ENCODE data around the gene ARHGAP4. TPM values are rescaled to one million over a fixed set of nuclear protein-coding genes. Genes with fewer than 3 reads are reported as not detected.

The ARHGAP4 gene
- total RNA-seq, 2 donors from 2014 or later: 7.6 to 8.9 TPM

- TF ChIP-seq CTCF (IDR thresholded peaks at IDR 0.05): no peak
- peaks cover 0 to 18% of the 10 kb centered on the region in 2 donors for H3K4me1 ChIP-seq
- no peaks in the 10 kb centered on the region for H3K9me3 ChIP-seq
- peak overlapping the region; percentile 26 to 58 for H3K27ac ChIP-seq
- peak overlapping the region; percentile 65 for H3K4me3 ChIP-seq
- DNase-seq (ENCODE audit: low spot score): no peak
- no peaks in the 10 kb centered on the region for H3K27me3 ChIP-seq
- peaks cover 26% of the 10 kb centered on the region for H3K36me3 ChIP-seq
Observed at GRCh38 chrX:153934148-153934761, 8.2 kb upstream of the ARHGAP4 start.

- H3K4me1 ChIP-seq: peaks cover 0 to 23% of the 10 kb centered on the region in 2 donors
- peaks cover 26% of the 10 kb centered on the region for H3K36me3 ChIP-seq
- H3K27ac ChIP-seq: no peak overlapping the region
- no peak for TF ChIP-seq CTCF (IDR thresholded peaks at IDR 0.05)
- no peaks in the 10 kb centered on the region for H3K9me3 ChIP-seq
- peak overlapping the region; percentile 65 for H3K4me3 ChIP-seq
- no peak for DNase-seq (ENCODE audit: low spot score)
- H3K27me3 ChIP-seq: no peaks in the 10 kb centered on the region
Observed at GRCh38 chrX:153933748-153934147, 7.7 kb upstream of the ARHGAP4 start.

DNA sequence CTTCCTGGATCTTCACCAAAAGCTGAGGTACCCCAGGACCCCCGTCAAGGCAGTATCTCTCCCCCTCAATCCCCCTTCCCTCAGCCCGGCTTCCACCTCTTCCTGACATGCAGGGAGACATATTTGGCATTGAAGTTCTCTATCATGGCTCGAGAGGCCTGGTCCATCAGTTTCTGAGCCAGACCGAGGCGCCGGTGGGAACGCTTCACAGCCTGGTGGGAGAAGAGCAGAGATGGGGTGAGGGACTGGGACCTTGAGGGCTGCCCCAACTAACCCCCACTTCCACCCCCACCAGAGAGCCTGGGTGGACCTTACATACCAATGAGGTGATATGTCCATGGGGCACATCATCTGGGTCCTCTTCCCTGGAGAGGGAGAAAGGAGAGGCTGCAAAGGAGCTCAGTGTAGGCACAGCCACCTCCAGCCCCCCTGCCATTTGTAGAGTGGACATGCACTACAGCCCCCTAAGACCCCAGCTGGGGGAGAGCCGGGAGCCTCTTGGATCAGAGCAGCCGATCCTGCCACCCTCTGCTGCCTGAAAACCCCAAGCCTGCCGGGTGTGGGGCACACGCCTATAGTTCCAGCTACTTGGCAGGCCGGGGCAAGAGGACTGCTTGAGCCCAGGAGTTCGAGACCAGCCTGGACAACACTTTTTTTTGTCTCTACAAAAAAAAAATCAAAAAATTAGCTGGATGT lies 6.3 kb upstream of the ARHGAP4 start:
- peaks cover 26% of the 10 kb centered on the region for H3K36me3 ChIP-seq
- H3K9me3 ChIP-seq: no peaks in the 10 kb centered on the region
- H3K4me1 ChIP-seq: peaks cover 0 to 31% of the 10 kb centered on the region in 2 donors
- no peak for TF ChIP-seq CTCF (IDR thresholded peaks at IDR 0.05)
- H3K27me3 ChIP-seq: no peaks in the 10 kb centered on the region
- H3K27ac ChIP-seq: no peak overlapping the region
- H3K4me3 ChIP-seq: no peak overlapping the region
- DNase-seq (ENCODE audit: low spot score): no peak

DNA sequence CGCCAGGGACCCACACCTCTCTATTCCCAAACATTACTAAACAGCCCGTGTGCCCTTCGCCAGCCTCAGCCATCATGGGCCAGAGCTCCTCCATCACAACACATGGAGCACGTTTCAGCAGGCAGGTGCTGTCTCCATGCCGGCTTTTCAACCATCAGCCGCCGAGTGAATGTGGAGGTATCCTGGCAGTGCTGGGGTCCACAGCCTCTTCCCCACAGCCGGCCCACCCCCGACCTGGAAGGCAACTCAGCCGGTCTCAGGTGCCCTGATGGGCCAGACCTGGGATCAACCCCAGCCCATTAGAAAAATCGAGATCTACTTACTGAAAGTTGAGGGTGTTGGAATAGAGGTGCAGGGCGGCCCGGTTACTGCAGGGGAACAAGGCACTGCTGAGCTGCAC lies 5.7 kb upstream of the ARHGAP4 start:
- DNase-seq (ENCODE audit: low spot score): no peak
- no peak overlapping the region for H3K4me3 ChIP-seq
- no peak overlapping the region for H3K27ac ChIP-seq
- peaks cover 26% of the 10 kb centered on the region for H3K36me3 ChIP-seq
- peaks cover 0 to 37% of the 10 kb centered on the region in 2 donors for H3K4me1 ChIP-seq
- no peaks in the 10 kb centered on the region for H3K27me3 ChIP-seq
- no peak for TF ChIP-seq CTCF (IDR thresholded peaks at IDR 0.05)
- no peaks in the 10 kb centered on the region for H3K9me3 ChIP-seq

- no peak for DNase-seq (ENCODE audit: low spot score)
- Histone ChIP-seq H3K27me3 (no peaks in the 10 kb centered on the region), H3K4me3 (no peak overlapping the region), H3K4me1 (peaks cover 0 to 43% of the 10 kb centered on the region in 2 donors), H3K27ac (no peak overlapping the region), H3K9me3 (no peaks in the 10 kb centered on the region), H3K36me3 (peaks cover 26% of the 10 kb centered on the region)
- TF ChIP-seq CTCF (IDR thresholded peaks at IDR 0.05): no peak
Observed at GRCh38 chrX:153931151-153931550, 5.1 kb upstream of the ARHGAP4 start.

All from right atrium auricular region (tissue), 2 donors.